Amygdala (tissue), 56 donors: Measurements from ENCODE around the gene DISP2.

Experiments used
- DNase-seq, 56 donors: peaks; one replicate each; lab custom pipeline; 2025; lab: John Stamatoyannopoulos, UW

The DISP2 gene

GRCh38 chr15:40357723-40358470, at the start of gene DISP2:
DISP2 (plus strand) TSS chr15:40358219; CDS start chr15:40358322, 103 bp downstream.
- peak in 53 of 56 donors; percentile 7 to 89 (median 73) for DNase-seq

DNA sequence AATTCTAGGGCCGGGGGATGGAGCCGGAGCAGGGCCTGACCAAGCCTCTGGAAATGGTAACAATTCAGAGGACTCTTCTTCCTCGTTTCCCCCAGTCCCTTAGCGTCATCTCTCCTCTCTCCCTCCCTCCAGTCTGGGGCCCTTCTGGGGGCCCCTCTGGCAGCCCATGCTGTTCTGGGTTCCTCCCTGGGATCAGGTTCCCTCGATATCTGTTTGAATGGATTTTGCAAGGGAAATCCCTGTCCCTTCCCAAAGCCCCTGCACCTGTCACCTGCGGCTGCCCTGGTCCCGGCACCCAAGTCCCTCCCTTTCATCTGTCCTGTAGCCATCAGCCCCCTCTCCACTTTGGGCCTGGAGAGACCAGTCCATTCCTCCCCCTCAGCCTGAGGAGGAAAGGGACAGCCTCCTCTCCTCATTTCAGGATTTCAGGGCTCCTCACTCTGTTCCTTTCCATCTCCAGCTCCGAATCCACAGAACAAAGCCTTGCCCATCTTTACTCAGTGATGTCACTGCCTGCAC, 48.6 kb upstream of the DISP2 start:
- no peak for DNase-seq

DNA sequence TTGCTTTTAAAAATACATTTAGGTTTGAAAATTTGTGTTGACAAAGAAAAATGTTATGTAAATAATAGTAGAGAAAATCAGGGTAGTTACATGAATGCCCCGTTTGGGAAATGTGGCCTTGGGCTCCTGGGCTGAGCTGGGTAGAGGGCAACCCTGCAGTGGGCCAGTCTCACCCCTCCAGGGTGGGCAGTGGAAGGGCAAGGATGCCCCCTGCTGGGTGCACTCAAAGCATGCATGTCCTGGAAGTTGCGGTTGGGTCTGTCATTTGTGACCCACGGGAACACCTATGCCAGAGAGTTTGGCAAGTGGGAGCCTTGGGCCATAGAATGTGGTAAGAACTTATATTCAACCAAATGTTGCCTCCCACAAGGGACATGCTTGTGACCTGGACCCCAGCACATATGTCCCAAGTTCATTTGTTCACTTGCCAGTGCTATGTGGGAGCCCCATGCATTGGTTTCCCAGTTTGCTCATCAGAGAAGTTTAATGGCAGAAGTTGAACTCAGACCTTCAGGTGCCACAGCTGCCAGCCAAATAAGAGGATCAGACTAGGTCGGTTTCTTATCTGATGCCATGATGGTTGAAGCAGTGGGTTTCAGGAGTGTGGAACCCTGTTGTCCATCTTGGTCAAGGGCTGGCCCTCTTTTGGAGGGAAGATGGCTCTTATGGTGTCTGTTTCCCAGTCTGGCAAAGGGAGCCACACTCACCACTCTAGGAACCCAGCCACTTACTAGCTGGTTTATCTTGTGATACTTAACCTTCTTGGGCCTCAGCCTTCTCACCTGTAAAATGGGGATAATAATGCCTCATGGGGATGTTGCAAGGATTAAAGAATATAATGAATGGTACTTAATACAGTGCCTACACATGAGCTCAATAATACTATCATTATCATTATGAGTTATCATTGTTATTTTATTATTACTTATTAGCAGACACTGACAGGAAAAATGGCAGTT, 47.7 kb upstream of the DISP2 start:
- peak in 22 of 56 donors; percentile 11 to 54 (median 24) for DNase-seq

- no peak for DNase-seq
Observed at GRCh38 chr15:40310993-40311392, 47.0 kb upstream of the DISP2 start.

DNA sequence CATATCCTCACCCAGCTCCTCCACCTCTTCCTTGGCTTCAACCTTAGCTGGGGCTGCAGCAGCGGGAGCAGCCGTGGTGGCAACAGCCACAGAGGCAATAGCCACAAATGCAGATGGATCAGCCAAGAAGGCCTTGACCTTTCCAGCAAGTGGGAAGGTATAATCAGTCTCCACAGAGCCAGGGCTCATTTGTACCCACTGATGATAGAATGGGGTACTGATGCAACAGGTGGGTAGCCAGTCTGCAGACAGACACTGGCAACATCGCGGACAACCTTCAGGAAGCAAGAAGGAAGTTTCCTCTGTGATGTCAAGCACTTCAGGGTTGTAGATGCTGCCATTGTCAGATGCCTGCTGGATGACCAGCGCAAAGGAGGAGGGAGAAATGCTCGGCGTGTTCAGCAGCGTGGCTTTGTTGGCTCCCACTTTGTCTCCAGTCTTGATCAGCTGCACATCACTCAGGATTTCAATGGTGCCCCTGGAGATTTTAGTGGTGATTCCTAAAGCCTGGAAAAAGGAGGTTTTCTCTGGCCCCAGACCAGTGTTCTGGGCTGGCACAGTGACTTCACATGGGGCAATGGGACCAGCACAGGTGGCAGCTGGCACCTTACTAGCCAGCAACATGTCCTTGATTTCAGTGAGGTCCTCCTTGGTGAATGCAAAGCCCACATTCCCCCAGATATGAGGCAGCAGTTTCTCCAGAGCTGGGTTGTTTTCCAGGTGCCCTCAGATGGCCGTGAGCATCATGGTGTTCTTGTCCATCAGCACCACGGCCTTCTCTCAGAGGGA, 45.5 kb upstream of the DISP2 start:
- DNase-seq: no peak

- DNase-seq: peak in 6 of 56 donors; percentile 19 to 58 (median 36)
Observed at GRCh38 chr15:40313531-40314398, 44.3 kb upstream of the DISP2 start.

GRCh38 chr15:40314723-40315276, 43.2 kb upstream of the DISP2 start:
- no peak for DNase-seq

- DNase-seq: no peak
Observed at GRCh38 chr15:40316931-40317330, 41.1 kb upstream of the DISP2 start.

DNA sequence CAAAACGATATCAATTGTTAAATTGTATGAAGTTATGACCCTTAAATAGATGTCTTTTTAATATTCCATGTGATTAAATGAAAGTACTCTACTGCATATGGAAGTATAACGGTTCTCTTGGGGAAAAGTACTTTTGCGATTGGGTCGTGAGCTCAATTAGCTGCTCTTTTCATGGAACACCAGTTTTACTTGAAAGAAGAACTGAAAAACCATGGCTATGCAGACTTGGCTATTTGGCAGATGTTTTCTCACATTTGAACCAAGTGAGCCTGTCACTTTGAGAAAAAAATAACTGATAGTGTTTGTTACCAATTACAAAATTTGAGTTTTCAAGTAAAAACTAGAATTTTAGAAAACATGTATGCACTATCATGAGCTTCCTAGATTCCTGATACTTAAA, 40.4 kb upstream of the DISP2 start:
- DNase-seq: no peak

DNA sequence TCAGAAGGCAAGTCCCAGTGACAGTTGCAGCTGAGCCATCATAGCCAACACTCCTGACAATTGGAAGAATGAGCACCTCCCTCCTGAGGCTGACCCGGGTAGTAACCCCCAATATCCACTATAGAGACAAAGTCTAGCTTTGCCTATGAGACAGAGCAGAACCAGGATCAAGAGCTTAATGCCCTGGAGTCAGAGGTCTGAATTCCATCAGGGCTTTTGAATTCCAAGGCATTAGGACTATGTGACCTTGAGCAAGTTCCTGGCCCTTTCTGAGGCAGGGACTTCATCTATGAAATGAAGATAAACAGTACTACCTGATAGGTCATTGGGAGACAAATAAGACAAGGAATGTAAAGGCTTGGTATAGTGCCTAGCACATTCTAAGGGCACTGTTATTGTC, 37.6 kb upstream of the DISP2 start:
- DNase-seq: no peak

DNA sequence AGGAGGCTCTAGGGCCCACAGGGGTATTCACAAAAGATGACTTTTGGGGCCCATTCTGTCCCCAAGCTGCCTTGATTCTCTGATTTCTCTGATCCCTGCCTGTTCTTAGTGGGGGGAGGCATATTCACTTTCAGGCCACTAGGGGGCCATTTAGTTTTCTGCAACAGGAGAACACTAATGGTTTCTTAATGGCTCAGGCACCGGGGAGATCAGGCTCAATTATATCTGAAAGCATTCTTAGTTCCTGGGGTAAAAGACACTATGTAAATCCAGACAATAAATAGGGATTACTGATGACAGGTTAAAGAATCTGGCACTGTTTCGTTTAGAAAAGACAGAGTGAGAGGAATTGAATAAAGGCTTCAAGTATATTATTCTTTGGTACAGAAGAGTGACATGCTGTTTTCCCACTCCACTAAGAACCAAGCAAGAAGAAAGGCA, 37.1 kb upstream of the DISP2 start:
- peak in 28 of 56 donors; percentile 8 to 83 (median 38) for DNase-seq

DNA sequence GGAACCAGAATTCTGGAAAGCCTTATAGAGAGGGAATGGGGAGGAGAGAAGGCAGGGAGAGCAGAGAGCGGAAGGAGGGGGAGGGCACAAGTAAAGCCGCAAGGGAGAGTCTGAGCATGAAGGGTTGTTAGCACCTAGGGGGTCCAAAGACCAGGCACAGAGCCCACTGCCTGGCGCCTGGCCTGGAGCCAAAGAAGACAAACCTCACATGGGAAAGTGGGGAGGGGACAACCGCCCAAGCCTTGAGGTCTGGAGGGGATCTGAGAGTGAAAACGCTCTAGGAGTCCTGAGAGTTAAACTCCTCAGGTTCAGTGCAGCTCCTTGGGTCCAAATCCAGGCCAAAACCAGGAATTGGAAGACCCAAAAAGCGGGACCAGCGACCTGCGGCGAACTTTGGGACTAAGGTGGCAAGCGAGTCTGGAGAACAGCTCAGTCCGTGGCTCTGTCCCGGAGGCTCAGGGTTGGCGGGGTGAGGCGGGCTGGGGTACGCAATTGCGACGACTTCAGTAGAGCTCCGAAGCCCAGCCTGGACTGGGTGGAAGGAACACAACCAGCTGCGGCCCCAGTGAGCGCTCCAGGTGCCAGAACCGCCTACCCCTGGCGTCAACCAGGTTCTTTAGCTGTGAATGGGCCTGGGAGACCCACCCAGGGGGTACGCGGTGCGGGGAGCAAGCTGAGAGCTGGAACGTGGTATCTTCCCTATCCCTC, 35.3 kb upstream of the DISP2 start:
- DNase-seq: peak in 3 of 56 donors; percentile 30 to 65 (median 53)

- DNase-seq: peak in 55 of 56 donors; percentile 41 to 89 (median 73)
Observed at GRCh38 chr15:40323239-40323952, 34.6 kb upstream of the DISP2 start, which contains the start of gene INAFM2. INAFM2 (plus strand) TSS chr15:40323692; CDS start chr15:40324056, 364 bp downstream.

GRCh38 chr15:40323953-40324937, 33.8 kb upstream of the DISP2 start:
- DNase-seq: peak in 6 of 56 donors; percentile 15 to 44 (median 23)

GRCh38 chr15:40325188-40325587, 32.8 kb upstream of the DISP2 start:
- DNase-seq: peak in 2 of 56 donors; percentile 5 to 16

- DNase-seq: no peak
Observed at GRCh38 chr15:40325700-40326099, 32.3 kb upstream of the DISP2 start.
